NCI-H146 (cell line): ENCODE data around the gene PPP1R7.

ENCODE experiments used
- DNase-seq: peaks from one replicate; lab custom pipeline; 2025; lab: John Stamatoyannopoulos, UW

The PPP1R7 gene

GRCh38 chr2:241232736-241233575 is 82.7 kb downstream of the PPP1R7 start:
- DNase-seq, result peak; percentile 36
